ENCODE results near the gene PLEKHM3. TPM values are rescaled to one million over a fixed set of nuclear protein-coding genes. Genes with fewer than 3 reads are reported as not detected.
A peak's percentile ranks its signal among the peaks of the same experiment; 100 is the strongest.

PLEKHM3 gene
- total and polyA plus RNA-seq, 2 of the 13 experiments (the other 11 are each of a cell fraction or from before 2014, with no cell fraction given) = 4.5 to 4.7 TPM

DNA sequence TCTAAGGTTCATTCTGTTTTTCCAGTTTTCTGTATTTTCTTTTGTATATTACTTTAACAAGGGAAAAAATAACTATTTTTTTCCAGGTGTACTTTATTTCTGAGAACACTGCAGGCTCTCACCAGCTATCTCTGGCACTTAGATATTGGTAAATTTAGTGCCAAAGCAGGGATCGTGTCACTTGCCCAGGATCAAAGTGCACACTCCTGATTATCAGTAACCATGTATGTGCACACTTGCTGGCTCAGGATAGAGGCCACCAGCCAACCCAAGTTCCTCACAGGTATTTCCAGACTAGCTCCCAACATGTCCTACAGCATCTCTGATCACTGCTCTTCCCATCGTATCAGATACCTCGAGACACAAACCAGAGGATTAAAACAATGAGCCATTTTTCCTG lies 249.9 kb downstream of the PLEKHM3 start (continued):
- TF ChIP-seq, protein P1, sequence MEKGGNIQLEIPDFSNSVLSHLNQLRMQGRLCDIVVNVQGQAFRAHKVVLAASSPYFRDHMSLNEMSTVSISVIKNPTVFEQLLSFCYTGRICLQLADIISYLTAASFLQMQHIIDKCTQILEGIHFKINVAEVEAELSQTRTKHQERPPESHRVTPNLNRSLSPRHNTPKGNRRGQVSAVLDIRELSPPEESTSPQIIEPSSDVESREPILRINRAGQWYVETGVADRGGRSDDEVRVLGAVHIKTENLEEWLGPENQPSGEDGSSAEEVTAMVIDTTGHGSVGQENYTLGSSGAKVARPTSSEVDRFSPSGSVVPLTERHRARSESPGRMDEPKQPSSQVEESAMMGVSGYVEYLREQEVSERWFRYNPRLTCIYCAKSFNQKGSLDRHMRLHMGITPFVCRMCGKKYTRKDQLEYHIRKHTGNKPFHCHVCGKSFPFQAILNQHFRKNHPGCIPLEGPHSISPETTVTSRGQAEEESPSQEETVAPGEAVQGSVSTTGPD (CRISPR knock-in tag; IDR thresholded peaks at IDR 0.05) = 0 out of 2 replicates have a peak, but pooled peaks have one; percentile 30
- 0 out of 2 replicates have a peak, but pooled peaks have one; percentile 35 for TF ChIP-seq ZNF121 (CRISPR knock-in tag; IDR thresholded peaks at IDR 0.05)
- 0 out of 2 replicates have a peak, but pooled peaks have one; percentile 11 for TF ChIP-seq HMG20A (CRISPR knock-in tag; IDR thresholded peaks at IDR 0.05; ENCODE audit: borderline replicate concordance)
- TF ChIP-seq, protein P2, sequence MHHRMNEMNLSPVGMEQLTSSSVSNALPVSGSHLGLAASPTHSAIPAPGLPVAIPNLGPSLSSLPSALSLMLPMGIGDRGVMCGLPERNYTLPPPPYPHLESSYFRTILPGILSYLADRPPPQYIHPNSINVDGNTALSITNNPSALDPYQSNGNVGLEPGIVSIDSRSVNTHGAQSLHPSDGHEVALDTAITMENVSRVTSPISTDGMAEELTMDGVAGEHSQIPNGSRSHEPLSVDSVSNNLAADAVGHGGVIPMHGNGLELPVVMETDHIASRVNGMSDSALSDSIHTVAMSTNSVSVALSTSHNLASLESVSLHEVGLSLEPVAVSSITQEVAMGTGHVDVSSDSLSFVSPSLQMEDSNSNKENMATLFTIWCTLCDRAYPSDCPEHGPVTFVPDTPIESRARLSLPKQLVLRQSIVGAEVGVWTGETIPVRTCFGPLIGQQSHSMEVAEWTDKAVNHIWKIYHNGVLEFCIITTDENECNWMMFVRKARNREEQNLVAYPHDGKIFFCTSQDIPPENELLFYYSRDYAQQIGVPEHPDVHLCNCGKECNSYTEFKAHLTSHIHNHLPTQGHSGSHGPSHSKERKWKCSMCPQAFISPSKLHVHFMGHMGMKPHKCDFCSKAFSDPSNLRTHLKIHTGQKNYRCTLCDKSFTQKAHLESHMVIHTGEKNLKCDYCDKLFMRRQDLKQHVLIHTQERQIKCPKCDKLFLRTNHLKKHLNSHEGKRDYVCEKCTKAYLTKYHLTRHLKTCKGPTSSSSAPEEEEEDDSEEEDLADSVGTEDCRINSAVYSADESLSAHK (CRISPR knock-in tag; IDR thresholded peaks at IDR 0.05; ENCODE audit: borderline replicate concordance) = no peak
- no peak for TF ChIP-seq ZNF670 (CRISPR knock-in tag; IDR thresholded peaks at IDR 0.05; ENCODE audit: borderline replicate concordance)
- no peak for TF ChIP-seq TRIM24 (CRISPR knock-in tag; IDR thresholded peaks at IDR 0.05)
- TF ChIP-seq HDAC2 (CRISPR knock-in tag; IDR thresholded peaks at IDR 0.05) = 0 out of 2 replicates have a peak, but pooled peaks have one; percentile 25
- TF ChIP-seq NFIC (IDR thresholded peaks at IDR 0.05; ENCODE audit: low read length) = no peak
- no peak for TF ChIP-seq TCF7 (IDR thresholded peaks at IDR 0.05; ENCODE audit: low read depth)
- peak; percentile 39; the same call in 1 of the 2 replicates for TF ChIP-seq HNF4G (IDR thresholded peaks at IDR 0.05; ENCODE audit: borderline replicate concordance, low read depth, low read length)
- TF ChIP-seq HNF4G (CRISPR knock-in tag; IDR thresholded peaks at IDR 0.05; ENCODE audit: borderline replicate concordance, low read depth) = no peak

Data from HepG2 (cell line).